Measurements from ENCODE around the gene GAS2L3.

The GAS2L3 gene

DNA sequence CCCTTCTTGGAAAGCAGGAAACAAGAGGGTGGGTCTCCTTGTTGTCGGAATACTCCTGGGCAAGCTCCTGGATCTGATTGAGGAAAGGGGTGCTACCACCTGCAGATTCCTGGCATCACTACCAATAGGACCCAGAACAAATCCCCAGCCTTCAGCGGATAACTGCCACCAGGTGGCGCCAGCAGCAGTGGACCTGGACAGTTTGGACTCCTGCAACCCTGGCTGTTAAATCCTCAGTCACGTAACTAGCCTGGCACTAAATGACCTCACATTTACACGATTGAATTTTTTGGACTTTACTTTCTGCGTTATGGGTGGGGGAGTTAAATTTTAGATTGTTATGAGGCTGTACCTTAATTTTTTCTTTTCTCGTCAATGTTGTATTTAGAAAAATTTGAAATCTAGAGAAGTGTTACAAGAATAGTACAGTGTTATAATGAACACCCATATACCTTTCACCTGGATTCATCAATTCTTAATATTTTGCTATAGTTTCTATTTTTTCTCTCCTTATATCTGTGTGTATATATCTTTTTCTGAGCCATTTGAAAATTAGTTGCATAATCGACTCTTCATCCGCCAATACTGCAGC is 95.6 kb downstream of the GAS2L3 start:
- peak; percentile 53 to 72 for DNase-seq

- no peak for DNase-seq
Measured at GRCh38 chr12:100669922-100670321, 96.4 kb downstream of the GAS2L3 start.

DNA sequence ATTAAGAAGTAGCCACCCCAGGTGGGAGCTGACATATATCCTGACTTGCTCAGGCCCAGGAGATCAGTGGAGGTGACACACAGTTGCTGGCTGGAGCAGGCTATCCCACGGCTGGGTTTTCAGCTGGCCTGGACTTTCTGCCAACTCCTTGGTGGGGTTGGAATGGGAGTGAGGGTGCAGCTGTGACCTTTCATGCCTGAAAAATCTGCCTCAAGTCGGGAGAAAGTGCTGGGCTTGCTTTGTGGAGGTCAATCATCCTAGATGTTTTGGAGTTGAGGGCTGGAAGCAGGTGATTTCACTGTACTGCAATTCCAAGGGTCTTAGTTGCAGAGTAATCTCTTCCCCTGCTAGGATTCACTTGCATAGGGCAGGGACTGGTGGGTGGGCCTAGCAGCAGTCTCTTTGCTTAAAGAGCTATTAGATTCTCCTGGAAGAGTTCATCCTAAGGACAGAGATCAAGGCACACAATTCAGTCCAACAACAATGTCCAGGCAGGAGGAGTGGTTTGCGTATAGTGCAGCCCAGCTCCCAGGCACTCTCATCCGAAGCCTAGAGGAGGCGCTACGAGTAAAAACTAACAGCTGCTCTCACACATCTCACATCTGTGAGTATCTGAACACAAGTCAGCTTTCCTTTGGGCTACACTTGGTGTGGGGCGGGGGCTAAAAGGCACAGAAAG is 98.1 kb downstream of the GAS2L3 start:
- DNase-seq = no peak

- DNase-seq = peak; percentile 22 to 50
Measured at GRCh38 chr12:100672075-100672592, 98.7 kb downstream of the GAS2L3 start.

DNA sequence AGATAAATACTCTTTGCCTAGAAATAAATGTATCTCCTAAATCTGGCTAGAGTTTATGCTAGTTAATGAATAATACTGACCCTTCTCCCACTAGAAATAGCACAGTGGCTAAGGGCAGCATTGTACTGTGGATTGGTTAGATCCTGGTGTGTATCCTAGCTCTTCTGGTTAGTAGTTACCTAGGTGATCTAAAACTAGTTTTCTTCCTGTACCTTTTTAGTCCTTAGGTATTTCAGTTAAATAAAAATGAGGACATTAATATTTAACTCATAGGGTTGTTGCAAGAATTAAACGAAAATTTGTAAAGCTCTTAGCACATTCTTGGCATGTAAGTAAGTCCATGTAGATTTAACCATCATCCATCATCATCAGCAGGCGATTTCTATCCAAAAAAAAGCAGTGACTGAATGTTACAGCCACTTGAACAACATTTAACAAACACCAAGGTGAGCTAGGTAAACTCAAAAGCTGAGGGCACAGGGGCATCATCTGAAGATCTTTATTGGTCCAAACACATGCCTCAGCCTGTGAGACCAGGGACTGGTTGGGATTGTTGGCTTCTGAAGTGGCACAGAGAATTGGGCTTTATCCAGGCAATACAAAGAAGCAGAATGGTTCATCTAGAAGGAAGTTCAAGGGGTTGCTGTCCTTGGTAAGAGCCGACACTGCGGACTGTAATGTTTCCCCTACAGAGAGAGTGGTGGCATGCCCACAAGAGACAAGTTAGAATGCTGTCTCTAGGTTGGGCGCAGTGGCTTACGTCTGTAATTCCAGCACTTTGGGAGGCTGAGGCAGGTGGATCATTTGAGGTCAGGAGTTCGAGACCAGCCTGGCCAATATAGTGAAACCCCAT is 100.8 kb downstream of the GAS2L3 start:
- no peak for DNase-seq

Data from stimulated activated CD4-positive, alpha-beta T cell treated with anti-CD3 and anti-CD28 coated beads, Interleukin-2, amount 100 ng/mL, for 24 hours (primary cell).